ENCODE results near the gene FANCM.

The FANCM gene, protein sequence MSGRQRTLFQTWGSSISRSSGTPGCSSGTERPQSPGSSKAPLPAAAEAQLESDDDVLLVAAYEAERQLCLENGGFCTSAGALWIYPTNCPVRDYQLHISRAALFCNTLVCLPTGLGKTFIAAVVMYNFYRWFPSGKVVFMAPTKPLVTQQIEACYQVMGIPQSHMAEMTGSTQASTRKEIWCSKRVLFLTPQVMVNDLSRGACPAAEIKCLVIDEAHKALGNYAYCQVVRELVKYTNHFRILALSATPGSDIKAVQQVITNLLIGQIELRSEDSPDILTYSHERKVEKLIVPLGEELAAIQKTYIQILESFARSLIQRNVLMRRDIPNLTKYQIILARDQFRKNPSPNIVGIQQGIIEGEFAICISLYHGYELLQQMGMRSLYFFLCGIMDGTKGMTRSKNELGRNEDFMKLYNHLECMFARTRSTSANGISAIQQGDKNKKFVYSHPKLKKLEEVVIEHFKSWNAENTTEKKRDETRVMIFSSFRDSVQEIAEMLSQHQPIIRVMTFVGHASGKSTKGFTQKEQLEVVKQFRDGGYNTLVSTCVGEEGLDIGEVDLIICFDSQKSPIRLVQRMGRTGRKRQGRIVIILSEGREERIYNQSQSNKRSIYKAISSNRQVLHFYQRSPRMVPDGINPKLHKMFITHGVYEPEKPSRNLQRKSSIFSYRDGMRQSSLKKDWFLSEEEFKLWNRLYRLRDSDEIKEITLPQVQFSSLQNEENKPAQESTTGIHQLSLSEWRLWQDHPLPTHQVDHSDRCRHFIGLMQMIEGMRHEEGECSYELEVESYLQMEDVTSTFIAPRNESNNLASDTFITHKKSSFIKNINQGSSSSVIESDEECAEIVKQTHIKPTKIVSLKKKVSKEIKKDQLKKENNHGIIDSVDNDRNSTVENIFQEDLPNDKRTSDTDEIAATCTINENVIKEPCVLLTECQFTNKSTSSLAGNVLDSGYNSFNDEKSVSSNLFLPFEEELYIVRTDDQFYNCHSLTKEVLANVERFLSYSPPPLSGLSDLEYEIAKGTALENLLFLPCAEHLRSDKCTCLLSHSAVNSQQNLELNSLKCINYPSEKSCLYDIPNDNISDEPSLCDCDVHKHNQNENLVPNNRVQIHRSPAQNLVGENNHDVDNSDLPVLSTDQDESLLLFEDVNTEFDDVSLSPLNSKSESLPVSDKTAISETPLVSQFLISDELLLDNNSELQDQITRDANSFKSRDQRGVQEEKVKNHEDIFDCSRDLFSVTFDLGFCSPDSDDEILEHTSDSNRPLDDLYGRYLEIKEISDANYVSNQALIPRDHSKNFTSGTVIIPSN (N-terminal part only)

DNA sequence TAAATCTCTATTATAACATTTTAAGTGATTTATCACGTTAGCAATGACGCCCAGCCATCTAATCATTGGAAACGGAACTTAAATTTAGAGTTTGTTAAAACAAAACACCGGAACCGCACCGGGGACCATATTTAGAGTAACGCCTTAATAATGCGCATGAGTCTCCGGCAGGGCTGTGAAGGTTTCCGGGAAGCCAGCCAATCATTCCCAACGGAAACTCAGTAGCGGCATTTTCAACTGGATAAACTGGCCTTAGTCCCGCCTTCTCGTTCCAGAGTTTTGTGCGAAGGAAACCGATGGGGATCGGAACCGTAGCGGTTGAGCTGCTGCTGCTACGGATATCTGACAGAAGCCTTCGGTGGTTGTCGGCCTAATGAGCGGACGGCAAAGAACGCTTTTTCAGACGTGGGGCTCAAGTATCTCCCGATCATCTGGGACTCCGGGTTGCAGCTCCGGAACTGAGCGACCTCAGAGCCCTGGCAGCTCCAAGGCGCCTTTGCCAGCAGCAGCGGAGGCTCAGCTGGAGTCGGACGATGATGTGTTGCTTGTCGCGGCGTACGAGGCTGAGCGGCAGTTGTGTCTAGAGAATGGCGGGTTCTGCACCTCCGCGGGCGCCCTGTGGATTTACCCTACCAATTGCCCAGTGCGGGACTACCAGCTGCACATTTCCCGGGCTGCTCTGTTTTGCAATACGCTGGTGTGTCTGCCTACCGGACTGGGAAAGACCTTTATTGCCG lies at the start of gene FANCM:
Gene FANCM, plus strand, starts transcription at position 272 of the 737 bp plus-strand sequence. Its CDS starts 102 bp downstream, at position 374.
- peak; percentile 95 for DNase-seq (ENCODE audit: low read depth)

DNA sequence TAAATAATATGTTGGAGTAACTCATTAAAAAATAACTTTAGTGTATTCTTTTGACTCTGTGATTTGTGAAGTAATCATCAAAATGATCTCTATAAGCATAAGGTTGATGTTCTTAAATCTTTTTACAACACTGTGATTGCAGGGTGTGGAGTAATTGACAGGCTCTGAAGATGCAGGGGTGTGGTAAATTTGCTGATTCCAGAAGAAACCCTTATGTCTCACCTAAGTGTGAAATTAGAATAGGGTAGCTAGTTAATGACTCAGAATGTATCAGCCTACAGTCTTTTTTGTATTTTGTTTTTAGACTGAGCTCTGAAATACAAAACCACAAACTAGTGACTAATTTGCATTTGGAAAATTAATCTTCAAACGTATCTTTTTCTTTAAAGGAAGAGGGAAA lies 45.9 kb upstream of the FANCM start:
- DNase-seq (ENCODE audit: low read depth), result no peak

DNA sequence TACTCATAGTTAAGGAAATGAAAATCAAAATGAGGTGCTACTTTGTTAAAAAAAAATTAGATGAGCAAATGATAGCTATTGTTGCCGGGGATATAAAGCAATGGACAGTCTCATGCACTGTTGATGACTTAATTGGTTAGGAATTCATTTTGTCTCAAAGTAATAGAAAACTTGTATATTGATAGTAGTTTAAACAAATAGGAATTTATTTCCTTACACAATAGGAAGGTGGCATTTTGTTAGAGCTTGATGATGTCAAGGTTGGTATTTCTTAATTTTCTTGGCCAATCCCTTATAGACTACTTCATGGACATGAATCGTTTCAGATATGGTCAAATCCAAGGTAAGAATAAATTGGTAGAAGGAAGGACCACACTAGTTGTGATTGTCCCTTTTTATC lies 44.0 kb upstream of the FANCM start:
- DNase-seq (ENCODE audit: low read depth), result no peak

DNA sequence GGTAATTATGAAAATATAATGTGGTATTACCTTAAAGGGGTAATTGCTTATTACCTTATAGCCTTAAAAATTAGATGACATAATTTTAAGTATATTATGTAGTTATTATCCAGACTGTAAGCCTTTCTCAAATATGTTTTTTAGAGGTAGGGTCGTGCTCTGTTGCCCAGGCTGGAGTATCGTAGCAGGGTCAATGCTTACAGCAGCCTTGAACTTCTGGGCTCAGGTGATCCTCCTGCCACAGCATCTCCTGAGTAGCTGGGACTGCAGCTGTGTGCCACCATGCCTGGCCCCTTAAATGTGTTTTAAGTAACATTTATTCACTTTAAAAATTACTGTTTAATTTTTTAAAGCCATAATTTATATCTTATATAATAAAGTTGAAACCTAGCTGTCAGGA lies 41.5 kb upstream of the FANCM start:
- DNase-seq (ENCODE audit: low read depth), result no peak

DNA sequence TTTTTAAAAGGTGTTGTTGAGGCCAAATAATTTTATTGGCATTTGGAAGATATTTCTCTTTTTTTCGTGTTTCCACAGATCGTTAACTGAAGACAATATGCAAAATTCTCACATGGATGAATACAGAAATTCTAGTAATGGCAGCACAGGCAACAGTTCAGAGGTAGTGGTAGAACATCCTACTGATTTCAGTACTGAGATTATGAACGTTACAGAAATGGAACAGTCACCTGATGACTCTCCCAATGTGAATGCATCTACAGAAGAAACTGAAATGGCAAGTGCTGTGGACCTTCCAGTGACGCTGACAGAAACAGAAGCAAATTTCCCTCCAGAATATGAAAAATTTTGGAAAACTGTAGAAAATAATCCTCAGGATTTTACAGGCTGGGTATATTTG lies 40.6 kb upstream of the FANCM start:
- DNase-seq (ENCODE audit: low read depth), result no peak

DNA sequence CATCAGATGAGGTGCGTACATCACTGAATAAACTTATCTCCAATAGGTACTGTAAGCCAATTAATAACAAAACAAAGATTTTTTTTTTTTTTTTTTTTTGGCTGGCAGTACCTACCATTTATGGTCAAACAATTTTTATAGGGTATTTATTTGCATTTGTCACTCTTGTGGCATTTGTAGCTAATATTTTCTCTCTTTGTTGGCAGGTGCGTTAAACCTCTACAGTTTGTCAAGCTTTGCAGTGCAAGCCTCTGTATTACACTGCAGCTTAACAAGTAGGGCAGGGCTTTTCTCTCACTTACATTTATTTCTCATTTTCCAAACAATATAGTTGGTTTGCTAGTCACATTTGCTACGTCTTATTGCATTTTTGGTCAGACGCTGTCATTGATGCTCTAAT lies 39.5 kb upstream of the FANCM start:
- DNase-seq (ENCODE audit: low read depth), result no peak

DNA sequence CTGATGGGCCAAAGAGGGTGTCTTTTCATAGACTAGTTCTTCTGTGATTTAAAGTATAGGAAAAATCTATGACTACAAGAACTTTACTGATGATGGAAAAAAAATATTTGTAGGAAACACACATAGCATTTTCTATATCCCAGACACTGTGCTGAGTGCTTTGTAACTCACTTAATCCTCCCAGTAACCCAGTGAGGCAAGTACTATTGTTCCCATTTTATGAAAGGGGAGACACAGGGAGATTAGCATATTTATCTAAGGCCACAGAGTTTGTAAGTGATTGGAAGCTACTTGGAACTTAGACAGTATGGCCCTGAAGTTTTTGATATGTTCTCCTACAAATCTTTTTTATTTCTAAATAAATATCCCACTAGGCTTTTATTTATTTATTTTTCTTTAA lies 31.9 kb upstream of the FANCM start:
- DNase-seq (ENCODE audit: low read depth), result no peak

DNA sequence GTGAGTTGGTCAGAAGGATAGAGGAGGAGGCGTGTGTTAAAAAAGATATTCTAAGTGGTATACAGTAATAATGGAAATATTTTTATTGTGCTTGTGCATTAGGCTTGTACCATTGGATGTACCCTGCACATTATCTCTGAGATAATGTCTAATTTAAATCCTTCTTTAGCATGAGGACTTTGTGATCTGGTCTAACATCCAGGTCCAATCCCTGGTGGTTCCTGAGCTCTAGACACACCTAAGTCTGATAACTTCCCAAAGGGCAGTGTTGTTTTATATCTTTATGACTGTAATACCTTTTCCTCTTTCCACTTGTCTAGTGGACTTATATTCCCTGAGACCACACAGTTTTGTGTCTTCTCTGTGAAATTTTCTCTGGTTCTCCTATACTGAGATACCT lies 31.2 kb upstream of the FANCM start:
- DNase-seq (ENCODE audit: low read depth), result no peak

DNA sequence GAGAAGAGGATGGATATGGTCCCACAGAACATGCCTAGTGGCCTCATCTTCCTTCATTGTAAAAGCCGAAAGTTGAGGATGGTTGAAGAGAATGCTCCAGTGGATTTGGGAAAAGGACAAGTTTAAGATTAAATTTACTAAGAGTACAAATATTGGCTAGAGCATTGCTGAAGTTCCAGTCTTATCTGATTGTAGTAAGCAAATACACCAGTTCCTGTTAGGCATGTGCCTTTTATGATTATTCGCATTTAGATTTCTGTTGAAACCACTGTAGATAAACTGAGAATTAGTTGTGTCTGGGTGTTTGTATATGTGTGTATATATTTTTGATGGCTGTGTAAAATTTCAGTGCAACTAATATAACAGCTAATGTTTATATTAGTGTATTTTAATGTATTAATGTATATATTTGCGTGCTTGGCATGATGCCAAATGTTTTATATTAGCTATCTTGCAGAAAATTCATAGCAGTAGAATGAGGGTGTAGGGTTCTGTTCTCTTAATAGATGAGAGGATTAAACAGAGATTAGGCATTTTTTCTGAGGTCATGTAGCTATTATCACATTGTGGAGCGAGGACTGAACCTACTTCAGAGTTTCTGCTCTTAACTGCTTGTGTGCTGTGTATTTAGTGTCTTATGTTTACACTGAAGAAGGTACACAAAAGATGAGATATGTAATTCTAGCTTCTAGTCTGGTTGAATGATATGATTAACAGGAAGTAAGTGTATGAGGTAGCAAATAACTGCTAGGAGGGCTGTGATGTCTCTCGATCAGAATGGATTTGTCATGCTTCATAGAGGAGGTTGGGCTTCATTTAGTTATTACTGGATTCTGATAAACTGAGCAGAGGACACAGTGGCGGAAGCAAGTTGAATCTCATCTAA lies 22.6 kb upstream of the FANCM start:
- no peak for DNase-seq (ENCODE audit: low read depth)

DNA sequence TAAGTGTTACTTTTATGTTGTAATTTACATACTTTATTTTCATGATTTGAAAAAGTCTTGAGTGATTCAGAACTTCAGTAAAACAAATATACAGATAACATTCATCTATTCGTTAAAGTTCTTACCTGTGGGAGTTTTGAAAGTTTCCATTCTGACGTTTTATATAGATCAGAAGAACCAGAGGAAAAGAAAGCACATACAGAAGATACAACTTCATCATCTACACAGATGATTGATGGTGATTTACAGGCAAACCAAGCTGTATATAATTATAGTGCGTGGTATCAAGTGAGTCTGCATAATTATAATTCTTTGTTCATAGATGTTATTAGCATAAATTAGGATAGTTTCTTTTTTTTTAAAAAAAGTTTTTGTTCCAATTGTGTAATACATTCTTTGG lies 21.4 kb upstream of the FANCM start:
- DNase-seq (ENCODE audit: low read depth), result no peak

DNA sequence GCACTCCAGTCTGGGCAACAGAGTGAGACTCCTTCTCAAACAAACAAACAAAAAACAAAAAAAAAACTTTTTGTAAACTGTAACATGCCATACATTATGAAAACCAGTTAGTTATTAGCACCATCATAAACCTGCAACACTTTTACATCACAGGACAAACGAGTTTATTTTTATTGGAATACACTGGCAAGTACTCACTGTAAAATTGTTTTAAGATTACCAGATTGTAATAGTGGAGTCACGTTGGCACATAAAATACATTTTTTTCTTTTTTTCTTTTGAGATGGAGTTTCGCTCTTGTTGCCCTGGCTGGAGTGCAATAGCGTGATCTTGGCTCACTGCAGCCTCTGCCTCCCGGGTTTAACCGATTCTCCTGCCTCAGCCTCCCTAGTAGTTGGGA lies 17.1 kb upstream of the FANCM start:
- DNase-seq (ENCODE audit: low read depth), result no peak

DNA sequence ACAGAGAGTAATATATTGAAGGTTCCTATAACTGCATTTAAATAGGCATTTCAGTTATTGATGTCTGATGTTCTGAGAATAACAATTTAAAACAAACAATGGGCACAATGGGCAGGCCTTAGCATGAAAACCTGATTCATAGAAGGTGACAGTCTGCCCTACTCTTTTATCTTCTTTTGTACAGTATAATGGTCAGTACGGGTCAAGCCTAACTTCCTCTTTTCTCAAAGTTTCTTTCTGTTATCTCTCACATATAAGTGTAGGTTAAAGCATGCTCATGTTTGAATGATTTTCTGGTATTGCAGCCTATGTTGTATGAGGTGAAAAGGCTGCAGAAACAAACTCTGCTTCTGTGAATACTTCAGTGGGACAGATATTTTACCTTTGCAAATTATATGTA lies 15.6 kb upstream of the FANCM start:
- DNase-seq (ENCODE audit: low read depth), result no peak

DNA sequence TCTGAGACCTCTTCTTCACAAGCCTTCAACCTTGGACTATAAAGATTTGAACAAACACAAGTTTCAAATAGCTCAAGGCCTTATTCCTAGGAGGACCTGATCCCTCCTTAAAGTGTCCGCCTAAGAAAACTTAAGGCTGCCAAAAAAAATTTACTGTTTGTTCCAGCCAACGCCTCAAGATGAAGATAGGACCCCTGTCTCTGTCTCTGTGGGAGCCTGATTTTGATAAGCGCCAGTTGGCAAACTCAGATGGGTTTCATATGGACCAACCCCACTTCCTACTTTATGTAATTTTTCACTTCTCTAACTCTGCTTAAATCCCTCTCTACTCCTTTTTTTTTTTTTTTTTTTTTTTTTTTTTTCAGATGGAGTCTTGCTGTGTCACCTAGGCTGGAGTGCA lies 12.5 kb upstream of the FANCM start:
- no peak for DNase-seq (ENCODE audit: low read depth)

DNA sequence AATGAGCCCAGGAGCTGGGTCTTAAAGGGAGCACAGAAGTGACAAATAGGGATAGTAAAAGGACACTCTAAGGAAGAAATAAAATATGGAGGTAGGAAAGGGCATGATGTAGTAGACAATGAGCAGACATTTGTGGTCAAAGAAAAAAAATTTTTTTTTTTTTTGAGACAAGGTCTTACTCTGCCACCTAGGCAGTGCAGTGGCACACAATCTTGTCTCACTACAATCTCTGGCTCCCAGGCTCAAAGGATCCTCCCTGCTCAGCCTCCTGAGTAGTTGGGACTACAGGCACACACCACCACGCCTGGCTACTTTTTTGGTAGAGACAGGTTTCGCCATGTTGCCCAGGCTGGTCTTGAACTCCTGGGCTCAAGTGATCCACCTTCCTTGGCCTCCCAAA lies 10.0 kb upstream of the FANCM start:
- no peak for DNase-seq (ENCODE audit: low read depth)

DNA sequence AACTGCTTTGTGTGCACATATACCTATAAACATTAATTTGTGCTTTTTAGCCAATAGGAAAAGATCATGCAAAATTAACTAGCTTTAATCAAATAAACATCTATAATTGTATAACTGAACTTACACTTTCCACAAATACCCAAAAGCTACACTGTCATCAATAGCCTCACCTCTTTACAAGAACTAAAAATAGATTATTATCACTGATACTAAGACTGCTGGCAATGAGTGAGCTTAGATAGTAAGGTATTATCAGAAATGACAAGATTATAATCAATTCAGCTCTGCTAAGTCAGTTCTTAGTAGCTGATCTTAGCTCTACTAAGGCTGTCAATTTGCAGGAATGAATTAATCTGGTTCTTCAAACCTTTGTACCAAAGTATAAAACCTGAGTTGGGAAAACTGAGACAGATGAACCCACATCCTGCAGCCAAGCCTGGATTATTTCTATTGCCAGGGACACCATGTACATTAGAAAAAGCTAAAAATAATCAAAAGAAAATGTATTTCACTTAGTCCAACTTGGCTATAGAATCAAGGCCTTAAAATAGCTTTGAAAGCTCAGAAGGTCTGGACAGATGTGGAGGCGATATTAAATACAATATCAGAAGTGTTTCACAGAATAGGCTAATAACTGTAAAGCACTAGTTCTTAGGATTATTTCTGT lies 6.6 kb upstream of the FANCM start:
- no peak for DNase-seq (ENCODE audit: low read depth)

DNA sequence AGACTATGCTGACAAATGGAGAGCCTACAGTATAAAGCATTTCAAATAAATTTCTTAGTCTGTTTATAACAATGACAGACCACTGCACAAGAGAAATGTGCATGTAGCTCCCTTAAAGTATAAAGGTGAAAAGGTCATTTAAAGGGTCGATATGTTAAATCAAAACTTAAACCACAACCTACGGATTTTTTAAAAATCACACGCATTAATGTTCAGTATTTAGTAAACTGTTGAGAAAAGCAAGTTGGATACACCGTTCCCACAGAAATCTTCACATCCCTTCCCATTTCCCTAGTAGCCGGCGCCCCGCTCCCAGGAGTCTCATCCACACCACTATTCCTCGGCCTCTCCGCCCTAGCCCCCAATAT lies 2.1 kb upstream of the FANCM start:
- DNase-seq (ENCODE audit: low read depth), result no peak

DNA sequence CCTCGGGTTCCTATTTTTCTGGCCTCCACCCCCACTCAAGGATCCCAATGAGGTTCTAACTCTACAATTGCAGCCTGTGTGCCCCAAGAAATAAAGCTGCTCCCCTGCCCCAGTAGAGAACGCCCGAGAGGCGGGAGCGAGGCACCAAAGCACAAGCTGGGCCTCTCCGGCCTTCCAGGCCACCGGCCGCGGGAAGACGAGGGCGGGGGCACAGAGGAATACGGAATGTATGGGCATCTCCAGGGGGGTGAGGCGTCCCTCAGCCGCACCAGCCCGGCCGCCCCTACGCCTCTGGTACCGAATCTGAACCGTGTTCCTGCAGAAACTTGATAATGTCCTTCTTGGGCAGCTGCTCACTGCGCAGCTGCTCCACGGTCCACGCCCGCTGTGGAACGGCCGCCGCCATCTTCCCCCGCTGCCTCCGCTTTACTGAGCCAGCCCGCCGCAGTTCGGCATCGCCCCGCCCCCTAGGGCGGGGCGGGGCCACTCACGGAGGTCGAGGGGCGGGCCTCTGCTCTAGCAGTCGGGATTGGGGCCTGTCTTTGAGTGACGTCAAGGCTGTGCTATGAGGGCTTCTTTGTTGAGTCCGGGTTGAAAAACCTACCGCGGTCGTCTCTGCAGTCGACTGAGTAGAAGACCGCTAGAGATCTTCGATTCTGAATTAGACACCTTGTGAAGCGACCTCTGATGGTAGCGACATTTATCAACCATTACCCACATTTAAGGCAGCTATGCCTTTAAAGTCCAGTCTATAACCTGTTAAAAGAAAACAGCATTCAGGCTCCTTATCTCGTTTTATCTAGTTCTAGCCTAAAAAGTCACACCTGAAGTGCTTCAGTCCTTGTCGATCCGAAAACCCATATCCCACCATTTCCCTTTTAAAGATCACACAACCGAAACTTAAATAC lies 1.4 kb upstream of the FANCM start, which contains the start of gene FKBP3:
Gene FKBP3, minus strand, starts transcription at position 431 of the 908 bp plus-strand sequence. Its CDS starts 25 bp downstream, at position 406.
- DNase-seq (ENCODE audit: low read depth), result peak; percentile 99

DNA sequence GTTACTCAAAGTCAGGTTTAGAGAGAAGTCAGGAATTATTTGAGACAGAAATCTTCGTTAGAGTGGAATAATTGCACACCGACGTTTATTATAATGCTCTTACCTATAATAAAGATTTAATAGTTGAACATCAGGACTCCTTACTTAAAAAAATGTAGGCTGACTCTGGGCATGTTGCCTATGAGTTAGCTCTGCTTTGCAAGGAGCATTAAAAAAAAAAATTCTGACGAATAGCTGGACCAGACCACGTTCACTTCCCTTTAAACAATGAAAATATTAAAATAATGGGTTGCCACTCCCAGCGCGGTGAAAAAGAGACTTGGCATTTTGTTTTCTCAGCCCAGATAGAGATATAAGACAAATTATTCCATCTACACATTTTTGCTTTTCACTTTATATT lies 574 bp upstream of the FANCM start:
- DNase-seq (ENCODE audit: low read depth), result peak; percentile 13

DNA sequence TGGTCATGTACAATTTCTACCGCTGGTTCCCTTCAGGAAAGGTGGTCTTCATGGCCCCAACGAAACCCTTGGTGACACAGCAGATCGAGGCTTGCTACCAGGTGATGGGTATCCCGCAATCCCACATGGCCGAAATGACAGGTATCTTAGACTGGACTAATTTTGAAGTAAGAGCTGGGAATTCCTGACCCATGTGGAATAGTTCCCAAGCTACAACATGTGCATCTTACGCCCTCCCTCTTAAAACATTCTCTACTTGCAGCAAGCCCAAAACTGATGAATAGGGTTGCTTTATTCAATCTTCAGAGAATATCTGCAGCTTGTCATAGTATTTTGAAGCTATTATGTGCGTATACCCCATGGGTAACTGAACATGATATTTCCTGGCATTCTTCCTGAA lies 669 bp downstream of the FANCM start:
- no peak for DNase-seq (ENCODE audit: low read depth)
